Measurements from ENCODE around the gene ADAM10. TPM values are rescaled to one million over a fixed set of nuclear protein-coding genes. Genes with fewer than 3 reads are reported as not detected.
A peak's percentile ranks its signal among the peaks of the same experiment; 100 is the strongest.

ADAM10 gene
- total and polyA plus RNA-seq, 9 donors, result 49.5 to 112 (median 85.2) TPM

GRCh38 chr15:58649175-58649574 lies 100.3 kb downstream of the ADAM10 start:
- no CpG with 5 or more reads among the region's 2 CpGs for WGBS (ENCODE audit: insufficient coverage)
- DNase-seq, result no peak
- no peaks in the 10 kb centered on the region for H3K4me1 ChIP-seq (ENCODE audit: control insufficient read depth, insufficient read depth, low read length)
- no peaks in the 10 kb centered on the region for H3K9me3 ChIP-seq (replicated peaks; ENCODE audit: control insufficient read depth, low read depth, low read length)
- no peak overlapping the region for H3K27ac ChIP-seq (ENCODE audit: low read length)
- peaks cover under 1% of the 10 kb centered on the region for H3K36me3 ChIP-seq (ENCODE audit: control insufficient read depth, insufficient read depth, low read length)
- H3K4me3 ChIP-seq (ENCODE audit: low read length), result no peak overlapping the region
- H3K27me3 ChIP-seq (ENCODE audit: control insufficient read depth, insufficient read depth, low read length), result no peaks in the 10 kb centered on the region

- WGBS (ENCODE audit: insufficient coverage), result no CpG with 5 or more reads among the region's 5 CpGs
- Histone ChIP-seq H3K4me1 (ENCODE audit: control insufficient read depth, insufficient read depth, low read length) (no peaks in the 10 kb centered on the region), H3K36me3 (ENCODE audit: control insufficient read depth, insufficient read depth, low read length) (peaks cover 8% of the 10 kb centered on the region), H3K27ac (ENCODE audit: low read length) (no peak overlapping the region), H3K4me3 (ENCODE audit: low read length) (no peak overlapping the region), H3K9me3 (replicated peaks; ENCODE audit: control insufficient read depth, low read depth, low read length) (no peaks in the 10 kb centered on the region), H3K27me3 (ENCODE audit: control insufficient read depth, insufficient read depth, low read length) (no peaks in the 10 kb centered on the region)
- DNase-seq, result no peak
These were observed 105.5 kb downstream of the ADAM10 start for GRCh38 chr15:58643996-58644395.

DNA sequence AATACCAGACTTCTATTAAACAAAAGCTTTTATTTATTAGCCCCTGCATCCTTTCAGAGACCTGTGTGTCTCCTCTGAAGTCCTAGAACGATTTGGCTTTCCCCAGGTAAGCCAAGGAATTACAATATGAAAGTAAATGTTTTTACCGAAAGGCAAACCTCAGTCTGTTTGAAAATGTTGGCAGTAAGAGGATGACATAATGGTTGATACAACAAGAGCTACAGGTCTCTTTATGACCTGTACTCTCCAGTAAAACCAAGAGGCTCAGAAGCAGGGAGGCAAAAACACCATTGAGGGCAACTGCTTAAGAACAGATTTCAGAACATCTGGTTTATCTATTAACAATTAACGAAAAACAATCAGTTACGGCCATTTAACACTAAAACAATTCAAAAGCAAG lies 107.8 kb downstream of the ADAM10 start:
- Histone ChIP-seq H3K36me3 (ENCODE audit: control insufficient read depth, insufficient read depth, low read length) (peaks cover 10% of the 10 kb centered on the region), H3K4me3 (ENCODE audit: low read length) (no peak overlapping the region), H3K4me1 (ENCODE audit: control insufficient read depth, insufficient read depth, low read length) (no peaks in the 10 kb centered on the region), H3K27ac (ENCODE audit: low read length) (no peak overlapping the region), H3K9me3 (replicated peaks; ENCODE audit: control insufficient read depth, low read depth, low read length) (no peaks in the 10 kb centered on the region), H3K27me3 (ENCODE audit: control insufficient read depth, insufficient read depth, low read length) (no peaks in the 10 kb centered on the region)
- no peak for DNase-seq
- WGBS (ENCODE audit: insufficient coverage), result no CpG with 5 or more reads among the region's 4 CpGs

DNA sequence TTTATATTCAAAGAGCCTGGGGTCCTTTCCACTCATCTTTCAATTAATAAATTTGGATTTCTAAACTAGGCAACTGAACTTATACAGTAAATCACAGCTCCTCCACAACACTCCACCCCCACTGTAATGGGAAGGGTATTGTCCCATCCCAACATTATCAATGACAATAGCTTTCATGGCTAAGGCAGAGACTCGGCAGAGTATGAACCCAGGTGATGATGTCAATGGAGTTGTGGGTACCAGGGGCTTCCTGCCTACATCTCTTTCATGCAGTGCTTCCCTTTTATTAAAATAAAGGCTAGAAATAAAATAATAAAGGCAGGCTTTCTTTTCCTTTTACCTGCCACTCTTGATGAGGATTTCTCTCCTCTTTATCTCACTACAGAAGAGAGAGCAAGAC lies 109.5 kb downstream of the ADAM10 start:
- no peak for DNase-seq
- H3K9me3 ChIP-seq (replicated peaks; ENCODE audit: control insufficient read depth, low read depth, low read length), result no peaks in the 10 kb centered on the region
- H3K27ac ChIP-seq (ENCODE audit: low read length), result no peak overlapping the region
- WGBS (ENCODE audit: insufficient coverage), result no CpG with 5 or more reads among the region's 1 CpG
- H3K4me3 ChIP-seq (ENCODE audit: low read length), result no peak overlapping the region
- H3K4me1 ChIP-seq (ENCODE audit: control insufficient read depth, insufficient read depth, low read length), result no peaks in the 10 kb centered on the region
- peaks cover 12% of the 10 kb centered on the region for H3K36me3 ChIP-seq (ENCODE audit: control insufficient read depth, insufficient read depth, low read length)
- H3K27me3 ChIP-seq (ENCODE audit: control insufficient read depth, insufficient read depth, low read length), result no peaks in the 10 kb centered on the region

- Histone ChIP-seq H3K27me3 (ENCODE audit: control insufficient read depth, insufficient read depth, low read length) (no peaks in the 10 kb centered on the region), H3K4me3 (ENCODE audit: low read length) (no peak overlapping the region), H3K4me1 (ENCODE audit: control insufficient read depth, insufficient read depth, low read length) (no peaks in the 10 kb centered on the region), H3K36me3 (ENCODE audit: control insufficient read depth, insufficient read depth, low read length) (peaks cover 12% of the 10 kb centered on the region), H3K27ac (ENCODE audit: low read length) (no peak overlapping the region), H3K9me3 (replicated peaks; ENCODE audit: control insufficient read depth, low read depth, low read length) (no peaks in the 10 kb centered on the region)
- no peak for DNase-seq
- no CpG with 5 or more reads among the region's 2 CpGs for WGBS (ENCODE audit: insufficient coverage)
These were observed 110.3 kb downstream of the ADAM10 start for GRCh38 chr15:58639002-58639756.

GRCh38 chr15:58632789-58633188 lies 116.7 kb downstream of the ADAM10 start:
- H3K27me3 ChIP-seq (ENCODE audit: control insufficient read depth, insufficient read depth, low read length), result no peaks in the 10 kb centered on the region
- no peaks in the 10 kb centered on the region for H3K9me3 ChIP-seq (replicated peaks; ENCODE audit: control insufficient read depth, low read depth, low read length)
- peaks cover 10% of the 10 kb centered on the region for H3K36me3 ChIP-seq (ENCODE audit: control insufficient read depth, insufficient read depth, low read length)
- H3K27ac ChIP-seq (ENCODE audit: low read length), result no peak overlapping the region
- no peak overlapping the region for H3K4me3 ChIP-seq (ENCODE audit: low read length)
- DNase-seq, result no peak
- no CpG with 5 or more reads among the region's 2 CpGs for whole genome bisulfite sequencing (ENCODE audit: insufficient coverage)
- H3K4me1 ChIP-seq (ENCODE audit: control insufficient read depth, insufficient read depth, low read length), result no peaks in the 10 kb centered on the region

- WGBS (ENCODE audit: insufficient coverage), result no CpG with 5 or more reads among the region's 2 CpGs
- H3K27ac ChIP-seq (ENCODE audit: low read length), result no peak overlapping the region
These were observed 118.2 kb downstream of the ADAM10 start for GRCh38 chr15:58631319-58631718.

DNA sequence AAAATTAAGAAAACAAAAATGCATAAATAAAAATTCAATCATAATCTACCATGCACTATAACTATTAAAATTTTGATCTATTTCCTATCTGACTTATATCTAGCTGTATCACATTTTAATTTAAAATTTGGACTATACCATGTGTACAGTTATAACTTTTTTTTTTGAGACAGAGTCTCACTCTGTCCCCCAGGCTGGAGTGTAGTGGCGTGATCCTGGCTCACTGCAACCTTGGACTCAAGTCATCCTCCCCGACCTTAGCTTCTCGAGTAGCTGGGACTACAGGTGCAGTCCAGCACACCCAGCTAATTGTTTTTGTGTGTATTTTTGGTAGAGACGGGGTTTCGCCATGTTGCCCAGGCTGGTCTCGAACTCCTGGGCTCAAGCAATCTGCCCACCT lies 119.9 kb downstream of the ADAM10 start:
- no CpG with 5 or more reads among the region's 6 CpGs for WGBS (ENCODE audit: insufficient coverage)
- H3K9me3 ChIP-seq (replicated peaks; ENCODE audit: control insufficient read depth, low read depth, low read length), result no peaks in the 10 kb centered on the region
- no peaks in the 10 kb centered on the region for H3K4me1 ChIP-seq (ENCODE audit: control insufficient read depth, insufficient read depth, low read length)
- no peaks in the 10 kb centered on the region for H3K27me3 ChIP-seq (ENCODE audit: control insufficient read depth, insufficient read depth, low read length)
- no peak for DNase-seq
- H3K36me3 ChIP-seq (ENCODE audit: control insufficient read depth, insufficient read depth, low read length), result peaks cover 8% of the 10 kb centered on the region
- H3K4me3 ChIP-seq (ENCODE audit: low read length), result no peak overlapping the region
- H3K27ac ChIP-seq (ENCODE audit: low read length), result no peak overlapping the region

More at GRCh38 chr15:58631319-58631718, 118.2 kb downstream of the ADAM10 start:
- H3K9me3 ChIP-seq (replicated peaks; ENCODE audit: control insufficient read depth, low read depth, low read length), result no peaks in the 10 kb centered on the region
- no peak for DNase-seq
- no peaks in the 10 kb centered on the region for H3K4me1 ChIP-seq (ENCODE audit: control insufficient read depth, insufficient read depth, low read length)
- H3K27me3 ChIP-seq (ENCODE audit: control insufficient read depth, insufficient read depth, low read length), result no peaks in the 10 kb centered on the region
- H3K4me3 ChIP-seq (ENCODE audit: low read length), result no peak overlapping the region
- peaks cover 9% of the 10 kb centered on the region for H3K36me3 ChIP-seq (ENCODE audit: control insufficient read depth, insufficient read depth, low read length)

DNA sequence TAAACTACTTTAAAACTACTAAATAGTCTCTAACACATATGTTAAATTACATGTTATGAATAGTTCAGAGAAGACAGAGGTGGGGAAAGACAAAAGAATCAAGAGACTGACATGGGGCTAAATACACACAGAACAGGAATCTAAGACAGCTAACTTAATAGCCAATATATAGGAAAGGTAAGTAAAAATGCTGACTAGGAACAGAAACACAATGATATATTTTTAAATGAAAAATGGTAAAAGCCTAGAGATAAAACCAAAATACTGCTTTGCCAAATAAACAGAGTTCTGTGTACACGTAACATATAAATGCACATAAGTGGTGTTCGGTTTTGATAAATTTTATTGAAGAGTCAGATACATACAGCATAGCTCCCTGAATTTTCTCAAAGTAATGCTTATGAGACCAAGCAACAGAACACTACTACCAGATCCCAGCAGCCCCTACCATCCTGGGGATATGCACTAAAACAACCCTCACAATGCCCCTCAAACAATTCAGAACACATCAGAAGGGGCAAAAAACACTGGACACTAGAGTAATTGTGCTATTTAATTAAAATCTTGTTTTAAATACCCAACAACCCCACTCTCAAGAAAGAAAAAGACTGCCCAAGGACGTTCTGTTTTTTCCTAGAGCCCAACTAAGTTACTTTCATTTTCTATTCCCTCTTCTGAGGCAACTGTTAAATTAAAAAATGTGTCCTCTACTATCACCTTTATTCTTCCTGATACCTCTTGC lies 121.1 kb downstream of the ADAM10 start:
- Histone ChIP-seq H3K4me1 (ENCODE audit: control insufficient read depth, insufficient read depth, low read length) (no peaks in the 10 kb centered on the region), H3K4me3 (ENCODE audit: low read length) (no peak overlapping the region), H3K27ac (ENCODE audit: low read length) (peak overlapping the region; percentile 42), H3K27me3 (ENCODE audit: control insufficient read depth, insufficient read depth, low read length) (no peaks in the 10 kb centered on the region), H3K9me3 (replicated peaks; ENCODE audit: control insufficient read depth, low read depth, low read length) (no peaks in the 10 kb centered on the region), H3K36me3 (ENCODE audit: control insufficient read depth, insufficient read depth, low read length) (peaks cover 8% of the 10 kb centered on the region)
- peak; percentile 5 for DNase-seq
- WGBS (ENCODE audit: insufficient coverage), result 20% methylated on average over 1 of the region's 3 CpGs

DNA sequence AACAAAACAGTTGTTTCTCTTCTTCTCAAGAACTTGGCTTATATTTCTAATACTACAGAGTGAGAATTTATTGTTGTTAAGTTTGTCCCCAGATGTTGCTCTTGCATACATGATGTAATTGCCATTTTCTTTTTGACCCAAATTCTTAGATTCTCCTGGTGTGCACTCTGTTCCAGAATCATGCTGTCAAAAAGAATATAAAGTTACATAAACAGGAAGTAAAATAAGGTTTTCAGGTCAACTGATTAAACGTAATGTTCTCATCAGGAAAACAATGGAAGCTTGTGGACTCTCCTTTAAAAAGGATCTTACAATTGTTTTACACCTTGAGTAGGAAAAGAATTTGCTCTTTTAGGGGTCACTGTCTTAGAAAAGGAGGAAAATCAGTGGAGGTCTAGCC lies 121.8 kb downstream of the ADAM10 start:
- WGBS (ENCODE audit: insufficient coverage), result no CpG with 5 or more reads among the region's 1 CpG
- Histone ChIP-seq H3K36me3 (ENCODE audit: control insufficient read depth, insufficient read depth, low read length) (peaks cover 8% of the 10 kb centered on the region), H3K9me3 (replicated peaks; ENCODE audit: control insufficient read depth, low read depth, low read length) (no peaks in the 10 kb centered on the region), H3K27ac (ENCODE audit: low read length) (peak overlapping the region; percentile 42), H3K4me3 (ENCODE audit: low read length) (no peak overlapping the region), H3K27me3 (ENCODE audit: control insufficient read depth, insufficient read depth, low read length) (no peaks in the 10 kb centered on the region), H3K4me1 (ENCODE audit: control insufficient read depth, insufficient read depth, low read length) (no peaks in the 10 kb centered on the region)
- DNase-seq, result peak; percentile 28

All from muscle of leg (tissue), 11 donors.